GM23338 (cell line): ENCODE data around the gene TBCD. TPM values are rescaled to one million over a fixed set of nuclear protein-coding genes. Genes with fewer than 3 reads are reported as not detected.

Source experiments
- ATAC-seq: fragments of 200-7000 bp; cut with Tn5 transposase; 3 replicates; pipeline ENCODE4 v1.9.1; 2020
- DNase-seq: peaks from one replicate; pipeline ENCODE4 v3.0.0-alpha.2; 2015; ENCODE audit warnings: low spot score
- H2AFZ ChIP-seq: fragments of 200-600 bp; sonication (generic); 2 replicates; pipeline ENCODE4 v1.8.0; 2016; ENCODE audit warnings: antibody characterized with exemption, mild to moderate bottlenecking, moderate library complexity
- H3F3A ChIP-seq: fragments of 200-600 bp; sonication (generic); replicated peaks from 2 replicates; pipeline ENCODE4 v1.8.0; 2017; ENCODE audit warnings: antibody characterized with exemption, mixed run types, low read depth
- H3K27ac ChIP-seq: fragments of 200-600 bp; sonication (generic); 2 replicates; pipeline ENCODE4 v1.6.1; 2016; ENCODE audit warnings: low read depth
- H3K27me3 ChIP-seq: fragments of 200-600 bp; sonication (generic); 2 replicates; pipeline ENCODE4 v1.8.0; 2016; ENCODE audit warnings: mild to moderate bottlenecking, mixed run types, moderate library complexity; ENCODE audit not compliant: insufficient read depth
- H3K36me3 ChIP-seq: fragments of 200-600 bp; sonication (generic); 2 replicates; pipeline ENCODE4 v1.8.0; 2016; ENCODE audit warnings: mild to moderate bottlenecking; ENCODE audit not compliant: insufficient read depth
- H3K4me1 ChIP-seq: fragments of 200-600 bp; sonication (generic); 2 replicates; pipeline ENCODE4 v1.8.0; 2016; ENCODE audit warnings: mild to moderate bottlenecking, moderate library complexity; ENCODE audit not compliant: insufficient read depth
- H3K4me2 ChIP-seq: fragments of 200-600 bp; sonication (generic); 2 replicates; pipeline ENCODE4 v1.7.1; 2017; ENCODE audit warnings: mixed run types
- H3K4me3 ChIP-seq: fragments of 200-600 bp; sonication (generic); 2 replicates; pipeline ENCODE4 v1.6.1; 2016; ENCODE audit warnings: mixed run types
- H3K79me2 ChIP-seq: fragments of 200-600 bp; sonication (generic); replicated peaks from 2 replicates; pipeline ENCODE4 v1.8.0; 2017; ENCODE audit warnings: mild to moderate bottlenecking; ENCODE audit not compliant: insufficient read depth
- H3K9me2 ChIP-seq: fragments of 200-600 bp; sonication (generic); 2 replicates; pipeline ENCODE4 v1.8.0; 2017; ENCODE audit not compliant: insufficient read depth
- H4K20me1 ChIP-seq: fragments of 200-600 bp; sonication (generic); replicated peaks from 2 replicates; pipeline ENCODE4 v1.8.0; 2017; ENCODE audit warnings: mild to moderate bottlenecking; ENCODE audit not compliant: insufficient read depth
- H3K27ac Mint-ChIP-seq: 2 replicates; pipeline ENCODE4 v1.8.0; 2020; ENCODE audit warnings: inconsistent platforms, mild to moderate bottlenecking, moderate library complexity, mixed read lengths
- H3K27me3 Mint-ChIP-seq: 3 replicates; pipeline ENCODE4 v1.8.0; 2022; ENCODE audit warnings: low read depth, mild to moderate bottlenecking, moderate library complexity, mixed read lengths, inconsistent platforms; ENCODE audit not compliant: insufficient read depth, poor library complexity
- H3K36me3 Mint-ChIP-seq: 3 replicates; pipeline ENCODE4 v1.8.0; 2021; ENCODE audit warnings: low read depth, mild to moderate bottlenecking, inconsistent platforms, moderate library complexity, mixed read lengths
- H3K4me1 Mint-ChIP-seq: 3 replicates; pipeline ENCODE4 v1.8.0; 2020; ENCODE audit warnings: mild to moderate bottlenecking, inconsistent platforms, mixed read lengths
- H3K4me3 Mint-ChIP-seq: 3 replicates; pipeline ENCODE4 v1.8.0; 2021; ENCODE audit warnings: moderate library complexity, mild to moderate bottlenecking, inconsistent platforms, mixed read lengths
- H3K9me3 Mint-ChIP-seq: 3 replicates; pipeline ENCODE4 v1.8.0; 2020; ENCODE audit warnings: moderate library complexity, mild to moderate bottlenecking, inconsistent platforms, mixed read lengths
- CREB1 ChIP-seq: fragments of 250-450 bp; sonication (Bioruptor Pico); IDR thresholded peaks from 2 replicates; pipeline ENCODE4 v1.5.0; 2020; ENCODE audit warnings: low read depth, mild to moderate bottlenecking, moderate library complexity
- EZH2 ChIP-seq: fragments of 200-600 bp; sonication (generic); IDR thresholded peaks from one replicate; pipeline ENCODE4 v1.8.0; 2017; ENCODE audit warnings: antibody characterized with exemption, mild to moderate bottlenecking, low read depth; ENCODE audit not compliant: unreplicated experiment
- EZH2phosphoT487 ChIP-seq: fragments of 200-600 bp; sonication (generic); IDR thresholded peaks from one replicate; pipeline ENCODE4 v1.8.1; 2018; ENCODE audit warnings: antibody characterized with exemption; ENCODE audit not compliant: unreplicated experiment
- JUNB ChIP-seq: IDR thresholded peaks from one replicate; pipeline ENCODE4 v1.6.1; 2016; ENCODE audit warnings: antibody characterized with exemption; ENCODE audit not compliant: unreplicated experiment
- NANOG ChIP-seq: IDR thresholded peaks from 2 replicates; pipeline ENCODE4 v1.6.1; 2016; ENCODE audit warnings: antibody characterized with exemption, borderline replicate concordance
- POLR2AphosphoS5 ChIP-seq: IDR thresholded peaks from 2 replicates; pipeline ENCODE4 v1.6.1; 2016; ENCODE audit warnings: antibody characterized with exemption, low read depth
- STAT1 ChIP-seq: IDR thresholded peaks from one replicate; pipeline ENCODE4 v1.6.1; 2016; ENCODE audit warnings: antibody characterized with exemption; ENCODE audit not compliant: unreplicated experiment
- ZNF114 ChIP-seq: fragments of 250-450 bp; sonication (Bioruptor Pico); IDR thresholded peaks from 2 replicates; pipeline ENCODE4 v1.5.0; 2020; ENCODE audit warnings: mild to moderate bottlenecking, moderate library complexity
- ZNF331 ChIP-seq: fragments of 250-450 bp; sonication (Bioruptor Pico); IDR thresholded peaks from 2 replicates; pipeline ENCODE4 v1.5.0; 2020; ENCODE audit warnings: low read depth, mild to moderate bottlenecking, moderate library complexity
- polyA plus RNA-seq: library from polyadenylated mRNA; unstranded; fragments of >200 nt; fragmentation: Nextera tagmentation; extraction: Ambion mirVana; gene quantifications from 2 replicates; pipeline ENCODE4 v1.2.1, GENCODE V29; 2016
- total RNA-seq: library from RNA; depleted of rRNA; stranded (reverse); fragments of >200 nt; shearing (Covaris generic); gene quantifications from 2 replicates; pipeline ENCODE4 v1.2.3, GENCODE V29; 2014
- TF ChIP-seq, protein P1 (sequence below): IDR thresholded peaks from one replicate; pipeline ENCODE4 v1.6.1; 2018; ENCODE audit warnings: antibody characterized with exemption; ENCODE audit not compliant: unreplicated experiment
- TF ChIP-seq, protein P2 (sequence below), 2 experiments: fragments of 200-600 bp in 1 of 2; sonication (generic) in 1 of 2; conservative IDR thresholded peaks; 2 replicates each; pipeline versions ENCODE4 v1.5.1 to v1.6.1; 2016 to 2017; ENCODE audit warnings: antibody characterized with exemption in 2 of 2, low read depth in 2 of 2, mild to moderate bottlenecking in 2 of 2, moderate library complexity in 1 of 2
- TF ChIP-seq, protein P3 (sequence below): fragments of 250-450 bp; sonication (Bioruptor Pico); IDR thresholded peaks from 2 replicates; pipeline ENCODE4 v1.5.0; 2020; ENCODE audit warnings: mild to moderate bottlenecking, moderate library complexity
- TF ChIP-seq, protein P4 (sequence below): IDR thresholded peaks from 2 replicates; pipeline ENCODE4 v1.6.1; 2016; ENCODE audit warnings: antibody characterized with exemption

Gene TBCD
- total and polyA plus RNA-seq, 2 experiments from 2014 or later, result 75.0 to 116 TPM

DNA sequence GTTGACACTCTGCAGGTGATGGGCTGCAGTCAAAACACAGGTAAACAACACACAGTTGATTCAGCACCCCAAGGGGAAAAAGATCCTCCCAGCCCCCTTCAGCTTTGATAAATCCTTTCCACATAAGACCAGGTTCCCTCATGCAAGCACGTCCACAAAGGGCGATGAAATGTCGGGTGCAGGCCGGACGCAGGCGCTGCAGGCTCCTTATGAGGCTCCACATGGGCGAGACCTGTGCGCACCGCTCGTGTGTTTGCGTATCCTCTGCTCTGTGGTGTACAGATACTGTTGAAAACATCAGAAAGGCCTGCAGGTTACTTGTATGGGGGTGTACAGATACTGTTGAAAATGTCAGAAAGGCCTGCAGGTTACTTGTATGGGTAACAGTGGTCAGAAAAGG is 102.4 kb downstream of the TBCD start:
- Mint-ChIP-seq H3K36me3 (peaks cover 32% of the 10 kb centered on the region), H3K27ac (peak overlapping the region; percentile 38; the same call in 1 of the 2 replicates)

More for the DNA sequence above, 102.4 kb downstream of the TBCD start:
- Histone ChIP-seq H3K79me2 (peaks cover 37% of the 10 kb centered on the region), H3K27ac (no peak overlapping the region), H3K4me1 (no peaks in the 10 kb centered on the region), H3K36me3 (peaks cover 13% of the 10 kb centered on the region; the same call in 1 of the 2 replicates), H3K4me2 (no peak overlapping the region), H3K27me3 (no peaks in the 10 kb centered on the region), H4K20me1 (peaks cover 6% of the 10 kb centered on the region; the same call in 1 of the 2 replicates), H3F3A (no peaks in the 10 kb centered on the region), H2AFZ (no peak overlapping the region), H3K4me3 (no peak overlapping the region), H3K9me2 (no peaks in the 10 kb centered on the region)
- no peak for ATAC-seq
- Mint-ChIP-seq H3K4me1 (peaks cover 5% of the 10 kb centered on the region), H3K4me3 (no peak overlapping the region), H3K9me3 (peaks cover 8% of the 10 kb centered on the region), H3K27me3 (peaks cover 8% of the 10 kb centered on the region)
- TF ChIP-seq JUNB, result no peak
- no peak for TF ChIP-seq EZH2
- TF ChIP-seq POLR2AphosphoS5, result no peak
- TF ChIP-seq STAT1, result no peak
- TF ChIP-seq, protein P1, sequence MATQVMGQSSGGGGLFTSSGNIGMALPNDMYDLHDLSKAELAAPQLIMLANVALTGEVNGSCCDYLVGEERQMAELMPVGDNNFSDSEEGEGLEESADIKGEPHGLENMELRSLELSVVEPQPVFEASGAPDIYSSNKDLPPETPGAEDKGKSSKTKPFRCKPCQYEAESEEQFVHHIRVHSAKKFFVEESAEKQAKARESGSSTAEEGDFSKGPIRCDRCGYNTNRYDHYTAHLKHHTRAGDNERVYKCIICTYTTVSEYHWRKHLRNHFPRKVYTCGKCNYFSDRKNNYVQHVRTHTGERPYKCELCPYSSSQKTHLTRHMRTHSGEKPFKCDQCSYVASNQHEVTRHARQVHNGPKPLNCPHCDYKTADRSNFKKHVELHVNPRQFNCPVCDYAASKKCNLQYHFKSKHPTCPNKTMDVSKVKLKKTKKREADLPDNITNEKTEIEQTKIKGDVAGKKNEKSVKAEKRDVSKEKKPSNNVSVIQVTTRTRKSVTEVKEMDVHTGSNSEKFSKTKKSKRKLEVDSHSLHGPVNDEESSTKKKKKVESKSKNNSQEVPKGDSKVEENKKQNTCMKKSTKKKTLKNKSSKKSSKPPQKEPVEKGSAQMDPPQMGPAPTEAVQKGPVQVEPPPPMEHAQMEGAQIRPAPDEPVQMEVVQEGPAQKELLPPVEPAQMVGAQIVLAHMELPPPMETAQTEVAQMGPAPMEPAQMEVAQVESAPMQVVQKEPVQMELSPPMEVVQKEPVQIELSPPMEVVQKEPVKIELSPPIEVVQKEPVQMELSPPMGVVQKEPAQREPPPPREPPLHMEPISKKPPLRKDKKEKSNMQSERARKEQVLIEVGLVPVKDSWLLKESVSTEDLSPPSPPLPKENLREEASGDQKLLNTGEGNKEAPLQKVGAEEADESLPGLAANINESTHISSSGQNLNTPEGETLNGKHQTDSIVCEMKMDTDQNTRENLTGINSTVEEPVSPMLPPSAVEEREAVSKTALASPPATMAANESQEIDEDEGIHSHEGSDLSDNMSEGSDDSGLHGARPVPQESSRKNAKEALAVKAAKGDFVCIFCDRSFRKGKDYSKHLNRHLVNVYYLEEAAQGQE, result no peak
- TF ChIP-seq, protein P2, sequence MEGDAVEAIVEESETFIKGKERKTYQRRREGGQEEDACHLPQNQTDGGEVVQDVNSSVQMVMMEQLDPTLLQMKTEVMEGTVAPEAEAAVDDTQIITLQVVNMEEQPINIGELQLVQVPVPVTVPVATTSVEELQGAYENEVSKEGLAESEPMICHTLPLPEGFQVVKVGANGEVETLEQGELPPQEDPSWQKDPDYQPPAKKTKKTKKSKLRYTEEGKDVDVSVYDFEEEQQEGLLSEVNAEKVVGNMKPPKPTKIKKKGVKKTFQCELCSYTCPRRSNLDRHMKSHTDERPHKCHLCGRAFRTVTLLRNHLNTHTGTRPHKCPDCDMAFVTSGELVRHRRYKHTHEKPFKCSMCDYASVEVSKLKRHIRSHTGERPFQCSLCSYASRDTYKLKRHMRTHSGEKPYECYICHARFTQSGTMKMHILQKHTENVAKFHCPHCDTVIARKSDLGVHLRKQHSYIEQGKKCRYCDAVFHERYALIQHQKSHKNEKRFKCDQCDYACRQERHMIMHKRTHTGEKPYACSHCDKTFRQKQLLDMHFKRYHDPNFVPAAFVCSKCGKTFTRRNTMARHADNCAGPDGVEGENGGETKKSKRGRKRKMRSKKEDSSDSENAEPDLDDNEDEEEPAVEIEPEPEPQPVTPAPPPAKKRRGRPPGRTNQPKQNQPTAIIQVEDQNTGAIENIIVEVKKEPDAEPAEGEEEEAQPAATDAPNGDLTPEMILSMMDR (conservative IDR thresholded peaks at IDR 0.05; ENCODE audit: low read depth in 2 of 2), result no peak
- no peak for TF ChIP-seq ZNF331 (CRISPR knock-in tag)
- no peak for TF ChIP-seq CREB1 (CRISPR knock-in tag)
- TF ChIP-seq, protein P3, sequence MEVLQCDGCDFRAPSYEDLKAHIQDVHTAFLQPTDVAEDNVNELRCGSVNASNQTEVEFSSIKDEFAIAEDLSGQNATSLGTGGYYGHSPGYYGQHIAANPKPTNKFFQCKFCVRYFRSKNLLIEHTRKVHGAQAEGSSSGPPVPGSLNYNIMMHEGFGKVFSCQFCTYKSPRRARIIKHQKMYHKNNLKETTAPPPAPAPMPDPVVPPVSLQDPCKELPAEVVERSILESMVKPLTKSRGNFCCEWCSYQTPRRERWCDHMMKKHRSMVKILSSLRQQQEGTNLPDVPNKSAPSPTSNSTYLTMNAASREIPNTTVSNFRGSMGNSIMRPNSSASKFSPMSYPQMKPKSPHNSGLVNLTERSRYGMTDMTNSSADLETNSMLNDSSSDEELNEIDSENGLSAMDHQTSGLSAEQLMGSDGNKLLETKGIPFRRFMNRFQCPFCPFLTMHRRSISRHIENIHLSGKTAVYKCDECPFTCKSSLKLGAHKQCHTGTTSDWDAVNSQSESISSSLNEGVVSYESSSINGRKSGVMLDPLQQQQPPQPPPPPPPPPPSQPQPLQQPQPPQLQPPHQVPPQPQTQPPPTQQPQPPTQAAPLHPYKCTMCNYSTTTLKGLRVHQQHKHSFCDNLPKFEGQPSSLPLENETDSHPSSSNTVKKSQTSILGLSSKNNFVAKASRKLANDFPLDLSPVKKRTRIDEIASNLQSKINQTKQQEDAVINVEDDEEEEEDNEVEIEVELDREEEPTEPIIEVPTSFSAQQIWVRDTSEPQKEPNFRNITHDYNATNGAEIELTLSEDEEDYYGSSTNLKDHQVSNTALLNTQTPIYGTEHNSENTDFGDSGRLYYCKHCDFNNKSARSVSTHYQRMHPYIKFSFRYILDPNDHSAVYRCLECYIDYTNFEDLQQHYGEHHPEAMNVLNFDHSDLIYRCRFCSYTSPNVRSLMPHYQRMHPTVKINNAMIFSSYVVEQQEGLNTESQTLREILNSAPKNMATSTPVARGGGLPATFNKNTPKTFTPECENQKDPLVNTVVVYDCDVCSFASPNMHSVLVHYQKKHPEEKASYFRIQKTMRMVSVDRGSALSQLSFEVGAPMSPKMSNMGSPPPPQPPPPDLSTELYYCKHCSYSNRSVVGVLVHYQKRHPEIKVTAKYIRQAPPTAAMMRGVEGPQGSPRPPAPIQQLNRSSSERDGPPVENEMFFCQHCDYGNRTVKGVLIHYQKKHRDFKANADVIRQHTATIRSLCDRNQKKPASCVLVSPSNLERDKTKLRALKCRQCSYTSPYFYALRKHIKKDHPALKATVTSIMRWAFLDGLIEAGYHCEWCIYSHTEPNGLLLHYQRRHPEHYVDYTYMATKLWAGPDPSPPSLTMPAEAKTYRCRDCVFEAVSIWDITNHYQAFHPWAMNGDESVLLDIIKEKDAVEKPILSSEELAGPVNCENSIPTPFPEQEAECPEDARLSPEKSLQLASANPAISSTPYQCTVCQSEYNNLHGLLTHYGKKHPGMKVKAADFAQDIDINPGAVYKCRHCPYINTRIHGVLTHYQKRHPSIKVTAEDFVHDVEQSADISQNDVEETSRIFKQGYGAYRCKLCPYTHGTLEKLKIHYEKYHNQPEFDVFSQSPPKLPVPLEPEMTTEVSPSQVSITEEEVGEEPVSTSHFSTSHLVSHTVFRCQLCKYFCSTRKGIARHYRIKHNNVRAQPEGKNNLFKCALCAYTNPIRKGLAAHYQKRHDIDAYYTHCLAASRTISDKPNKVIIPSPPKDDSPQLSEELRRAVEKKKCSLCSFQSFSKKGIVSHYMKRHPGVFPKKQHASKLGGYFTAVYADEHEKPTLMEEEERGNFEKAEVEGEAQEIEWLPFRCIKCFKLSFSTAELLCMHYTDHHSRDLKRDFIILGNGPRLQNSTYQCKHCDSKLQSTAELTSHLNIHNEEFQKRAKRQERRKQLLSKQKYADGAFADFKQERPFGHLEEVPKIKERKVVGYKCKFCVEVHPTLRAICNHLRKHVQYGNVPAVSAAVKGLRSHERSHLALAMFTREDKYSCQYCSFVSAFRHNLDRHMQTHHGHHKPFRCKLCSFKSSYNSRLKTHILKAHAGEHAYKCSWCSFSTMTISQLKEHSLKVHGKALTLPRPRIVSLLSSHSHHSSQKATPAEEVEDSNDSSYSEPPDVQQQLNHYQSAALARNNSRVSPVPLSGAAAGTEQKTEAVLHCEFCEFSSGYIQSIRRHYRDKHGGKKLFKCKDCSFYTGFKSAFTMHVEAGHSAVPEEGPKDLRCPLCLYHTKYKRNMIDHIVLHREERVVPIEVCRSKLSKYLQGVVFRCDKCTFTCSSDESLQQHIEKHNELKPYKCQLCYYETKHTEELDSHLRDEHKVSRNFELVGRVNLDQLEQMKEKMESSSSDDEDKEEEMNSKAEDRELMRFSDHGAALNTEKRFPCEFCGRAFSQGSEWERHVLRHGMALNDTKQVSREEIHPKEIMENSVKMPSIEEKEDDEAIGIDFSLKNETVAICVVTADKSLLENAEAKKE, result no peak
- TF ChIP-seq ZNF114 (CRISPR knock-in tag), result no peak
- no peak for TF ChIP-seq NANOG
- TF ChIP-seq, protein P4, sequence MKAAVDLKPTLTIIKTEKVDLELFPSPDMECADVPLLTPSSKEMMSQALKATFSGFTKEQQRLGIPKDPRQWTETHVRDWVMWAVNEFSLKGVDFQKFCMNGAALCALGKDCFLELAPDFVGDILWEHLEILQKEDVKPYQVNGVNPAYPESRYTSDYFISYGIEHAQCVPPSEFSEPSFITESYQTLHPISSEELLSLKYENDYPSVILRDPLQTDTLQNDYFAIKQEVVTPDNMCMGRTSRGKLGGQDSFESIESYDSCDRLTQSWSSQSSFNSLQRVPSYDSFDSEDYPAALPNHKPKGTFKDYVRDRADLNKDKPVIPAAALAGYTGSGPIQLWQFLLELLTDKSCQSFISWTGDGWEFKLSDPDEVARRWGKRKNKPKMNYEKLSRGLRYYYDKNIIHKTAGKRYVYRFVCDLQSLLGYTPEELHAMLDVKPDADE, result no peak
- no peak for TF ChIP-seq EZH2phosphoT487
- DNase-seq, result no peak
